ENCODE data around the gene GLDN.

The GLDN gene

DNA sequence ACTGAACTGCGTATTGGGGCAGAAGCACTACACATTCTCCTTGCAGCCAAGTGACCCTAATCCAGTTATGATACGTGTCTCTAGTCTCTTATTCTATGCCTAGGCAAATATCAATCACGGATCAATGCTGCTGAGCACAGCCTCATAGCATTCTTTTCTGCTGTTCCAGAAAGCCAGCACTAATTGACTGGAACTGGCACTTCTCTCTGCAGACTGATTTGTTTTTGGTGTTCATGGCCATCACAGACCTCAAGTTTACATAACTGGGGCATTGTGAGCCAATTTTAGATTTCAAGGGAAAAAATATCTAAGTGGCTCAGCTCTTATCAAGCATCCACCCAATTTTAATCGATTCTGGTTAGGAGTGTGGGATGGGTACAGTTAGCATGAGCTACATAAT is 37.9 kb downstream of the GLDN start:
- Histone ChIP-seq H3K36me3 (ENCODE audit: insufficient read depth, low read length) (no peaks in the 10 kb centered on the region), H3K9ac (ENCODE audit: low read depth, low read length) (no peak overlapping the region), H3K4me1 (ENCODE audit: insufficient read depth, low read length) (no peaks in the 10 kb centered on the region), H3K9me3 (ENCODE audit: control insufficient read depth, insufficient read depth, low read length) (no peaks in the 10 kb centered on the region)

DNA sequence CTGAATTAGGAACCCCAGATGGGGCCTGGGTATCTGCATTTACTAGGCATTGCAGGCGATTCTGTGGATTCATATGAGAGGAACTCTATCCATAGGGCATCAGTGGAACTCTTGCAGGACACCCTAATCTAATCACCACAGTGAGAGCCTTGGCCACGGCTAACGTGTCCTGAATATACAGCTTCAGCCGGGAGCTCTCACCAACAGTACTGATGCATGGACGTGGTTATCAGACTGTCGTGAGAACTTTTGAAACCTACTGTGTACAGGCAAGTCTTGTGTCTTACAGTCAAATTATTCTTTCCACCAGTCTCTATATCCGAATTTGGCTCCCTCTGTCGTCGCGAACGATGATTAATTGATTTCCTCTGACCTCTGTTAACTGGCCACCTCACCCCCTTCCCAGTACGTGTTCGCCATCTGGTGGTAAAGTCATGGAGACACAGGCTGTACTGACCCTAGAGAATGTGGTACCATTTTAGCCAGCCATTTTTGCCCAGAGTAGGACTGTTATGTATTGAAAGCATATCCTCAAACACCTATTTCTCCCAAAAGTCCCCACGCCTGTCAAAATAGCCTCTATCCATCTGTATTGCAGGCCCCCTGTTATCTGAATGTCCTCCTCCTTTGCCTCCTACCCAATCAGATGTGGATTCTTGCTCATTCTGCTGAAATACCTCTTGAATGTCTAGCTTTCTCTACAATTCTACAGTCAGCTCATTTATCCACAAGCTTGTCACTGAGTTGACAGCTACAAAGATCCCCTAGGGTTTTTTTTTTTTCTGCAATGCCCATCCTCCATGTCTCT is 39.7 kb downstream of the GLDN start:
- Histone ChIP-seq H3K9ac (ENCODE audit: low read depth, low read length) (no peak overlapping the region), H3K36me3 (ENCODE audit: insufficient read depth, low read length) (no peaks in the 10 kb centered on the region), H3K9me3 (ENCODE audit: control insufficient read depth, insufficient read depth, low read length) (no peaks in the 10 kb centered on the region), H3K4me1 (ENCODE audit: insufficient read depth, low read length) (no peaks in the 10 kb centered on the region)

DNA sequence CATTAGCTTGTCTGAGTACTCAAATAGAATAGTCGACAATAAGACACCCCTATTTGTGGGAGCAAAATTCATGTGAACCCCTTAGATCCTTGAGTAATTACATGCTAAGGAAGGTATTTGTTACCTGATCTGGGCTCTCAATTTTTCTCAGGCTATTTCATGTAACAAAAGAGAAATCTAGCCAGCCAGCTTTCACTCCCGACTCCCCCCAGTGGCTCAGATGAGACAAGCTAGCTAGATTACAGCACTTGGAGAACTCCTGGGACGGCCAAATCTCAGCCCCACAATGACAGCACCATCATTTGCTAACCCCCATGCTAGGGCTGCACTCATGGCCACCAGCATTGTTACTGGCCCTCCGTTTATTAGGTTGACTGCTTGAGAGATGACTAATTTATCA is 41.3 kb downstream of the GLDN start:
- Histone ChIP-seq H3K9me3 (ENCODE audit: control insufficient read depth, insufficient read depth, low read length) (no peaks in the 10 kb centered on the region), H3K36me3 (ENCODE audit: insufficient read depth, low read length) (no peaks in the 10 kb centered on the region), H3K4me1 (ENCODE audit: insufficient read depth, low read length) (no peaks in the 10 kb centered on the region), H3K9ac (ENCODE audit: low read depth, low read length) (no peak overlapping the region)

DNA sequence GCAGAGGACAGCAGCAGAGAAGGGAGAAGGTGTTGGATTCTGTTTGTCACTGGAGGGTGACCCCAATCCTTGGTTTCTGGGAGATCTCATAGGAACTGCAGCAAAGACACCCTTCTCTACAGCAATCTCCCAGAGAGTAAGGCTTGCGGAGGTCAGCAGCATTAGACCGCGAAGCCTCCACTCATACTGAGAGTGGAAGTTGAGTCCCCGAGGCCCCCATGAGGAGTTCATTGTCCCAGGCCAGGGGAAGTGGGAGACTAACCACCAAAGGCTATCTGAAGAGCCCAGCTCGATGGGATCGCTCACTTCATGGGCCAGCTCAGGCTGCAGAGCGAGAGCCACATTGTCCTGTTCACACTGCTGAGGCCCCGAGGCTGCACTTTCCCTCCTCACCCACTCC is 44.6 kb downstream of the GLDN start:
- H3K9me3 ChIP-seq (ENCODE audit: control insufficient read depth, insufficient read depth, low read length): no peaks in the 10 kb centered on the region
- H3K36me3 ChIP-seq (ENCODE audit: insufficient read depth, low read length): no peaks in the 10 kb centered on the region
- H3K4me1 ChIP-seq (ENCODE audit: insufficient read depth, low read length): peaks cover 13% of the 10 kb centered on the region
- H3K9ac ChIP-seq (ENCODE audit: low read depth, low read length): no peak overlapping the region

DNA sequence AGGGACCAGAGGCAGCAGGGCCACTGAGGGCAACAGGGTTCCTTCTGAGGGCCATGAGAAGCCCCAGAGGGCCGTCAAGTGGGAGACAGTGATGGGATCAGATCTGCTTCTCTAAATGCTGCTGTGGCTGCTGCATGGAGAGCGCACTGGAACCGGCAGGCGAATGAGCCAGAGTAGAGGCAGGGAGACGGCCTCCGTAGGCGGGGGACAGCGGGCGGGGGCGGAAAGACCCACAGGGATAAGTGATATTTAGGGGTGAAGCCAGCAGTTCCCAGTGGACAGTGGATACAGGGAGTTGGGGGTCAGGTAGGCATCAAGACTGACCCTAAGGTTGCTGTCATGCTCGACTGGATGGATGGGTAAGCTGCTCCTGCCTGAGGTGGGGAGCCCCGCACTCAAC is 45.0 kb downstream of the GLDN start:
- no peaks in the 10 kb centered on the region for H3K9me3 ChIP-seq (ENCODE audit: control insufficient read depth, insufficient read depth, low read length)
- peaks cover 17% of the 10 kb centered on the region for H3K4me1 ChIP-seq (ENCODE audit: insufficient read depth, low read length)
- H3K36me3 ChIP-seq (ENCODE audit: insufficient read depth, low read length): no peaks in the 10 kb centered on the region
- H3K9ac ChIP-seq (ENCODE audit: low read depth, low read length): no peak overlapping the region

DNA sequence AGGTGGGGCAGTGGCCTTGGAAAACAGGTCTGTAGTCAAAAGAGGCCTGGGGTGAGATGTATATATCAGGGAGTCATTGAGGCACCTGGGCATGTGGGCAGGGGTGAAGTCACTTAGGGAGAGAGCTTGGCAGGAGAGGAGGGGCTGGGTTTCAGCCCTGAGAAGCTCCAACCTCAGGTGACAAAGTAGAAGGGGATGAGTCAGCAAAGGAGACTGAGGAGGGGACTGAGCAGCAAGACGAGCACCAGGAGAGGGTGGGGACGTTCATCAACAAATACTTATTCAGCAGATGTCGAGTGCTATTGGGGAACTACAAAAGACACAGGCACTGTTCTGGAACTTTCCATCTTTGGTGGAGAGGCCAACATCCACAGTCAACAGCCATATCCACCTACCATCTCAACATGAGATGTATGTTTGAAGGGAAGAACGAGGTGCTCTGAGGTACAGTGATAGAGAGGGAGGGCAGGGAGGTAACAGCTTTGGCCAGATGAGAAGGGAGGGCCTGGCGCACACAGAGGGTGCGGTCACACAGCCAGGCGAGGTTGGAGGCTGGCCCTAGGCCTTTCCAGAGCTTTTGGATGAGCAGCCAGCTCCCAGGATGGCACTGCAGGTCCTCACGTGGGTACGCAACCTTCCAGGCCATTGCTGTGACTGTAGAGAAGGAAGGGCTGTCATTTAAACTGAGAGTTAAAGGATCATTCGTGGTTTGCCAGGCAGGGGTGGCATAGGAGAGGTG is 45.7 kb downstream of the GLDN start:
- Histone ChIP-seq H3K36me3 (ENCODE audit: insufficient read depth, low read length) (no peaks in the 10 kb centered on the region), H3K9ac (ENCODE audit: low read depth, low read length) (no peak overlapping the region), H3K4me1 (ENCODE audit: insufficient read depth, low read length) (peaks cover 20% of the 10 kb centered on the region), H3K9me3 (ENCODE audit: control insufficient read depth, insufficient read depth, low read length) (peaks cover 2% of the 10 kb centered on the region; the same call in 1 of the 2 replicates)

DNA sequence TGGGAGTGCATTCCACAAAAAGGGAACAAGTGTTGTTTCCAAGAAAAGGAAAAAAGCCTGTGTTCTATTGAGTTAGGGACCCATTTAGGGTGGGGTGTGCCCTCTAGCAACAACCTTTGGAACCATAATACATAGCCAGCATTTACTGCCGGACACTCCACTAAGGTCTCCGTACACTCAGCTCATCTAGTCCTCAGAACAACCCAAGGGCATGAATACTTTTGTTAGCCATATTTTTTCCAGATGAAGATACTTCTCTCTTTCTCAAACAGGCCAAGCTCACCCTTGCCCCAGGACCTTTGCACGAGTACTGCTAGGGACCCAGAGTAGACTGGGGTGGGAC is 46.2 kb downstream of the GLDN start:
- Histone ChIP-seq H3K4me1 (ENCODE audit: insufficient read depth, low read length) (peaks cover 20% of the 10 kb centered on the region), H3K36me3 (ENCODE audit: insufficient read depth, low read length) (no peaks in the 10 kb centered on the region), H3K9me3 (ENCODE audit: control insufficient read depth, insufficient read depth, low read length) (peaks cover 2% of the 10 kb centered on the region; the same call in 1 of the 2 replicates), H3K9ac (ENCODE audit: low read depth, low read length) (no peak overlapping the region)

DNA sequence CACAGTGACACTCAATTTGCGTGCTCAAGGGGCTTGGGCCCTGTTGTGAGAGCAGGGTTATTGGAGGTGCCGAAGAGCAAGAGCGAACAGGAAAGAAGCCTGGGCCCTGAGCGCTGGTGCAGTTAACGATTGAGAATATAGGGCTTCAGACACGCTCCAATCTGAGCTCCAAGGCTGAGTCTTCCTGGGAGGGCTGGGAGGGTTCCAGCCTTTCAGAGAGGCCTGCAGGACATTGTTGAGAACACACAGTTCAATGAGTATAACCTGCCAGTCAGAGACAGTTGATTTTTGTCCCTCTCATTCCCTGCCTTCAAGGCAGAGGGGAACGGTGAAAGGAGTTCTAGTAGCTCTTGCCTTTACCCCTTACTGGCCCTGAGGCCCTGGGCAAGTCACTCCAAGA is 47.3 kb downstream of the GLDN start:
- peaks cover 24% of the 10 kb centered on the region for H3K4me1 ChIP-seq (ENCODE audit: insufficient read depth, low read length)
- H3K9ac ChIP-seq (ENCODE audit: low read depth, low read length): no peak overlapping the region
- H3K36me3 ChIP-seq (ENCODE audit: insufficient read depth, low read length): no peaks in the 10 kb centered on the region
- H3K9me3 ChIP-seq (ENCODE audit: control insufficient read depth, insufficient read depth, low read length): peaks cover 2% of the 10 kb centered on the region; the same call in 1 of the 2 replicates

DNA sequence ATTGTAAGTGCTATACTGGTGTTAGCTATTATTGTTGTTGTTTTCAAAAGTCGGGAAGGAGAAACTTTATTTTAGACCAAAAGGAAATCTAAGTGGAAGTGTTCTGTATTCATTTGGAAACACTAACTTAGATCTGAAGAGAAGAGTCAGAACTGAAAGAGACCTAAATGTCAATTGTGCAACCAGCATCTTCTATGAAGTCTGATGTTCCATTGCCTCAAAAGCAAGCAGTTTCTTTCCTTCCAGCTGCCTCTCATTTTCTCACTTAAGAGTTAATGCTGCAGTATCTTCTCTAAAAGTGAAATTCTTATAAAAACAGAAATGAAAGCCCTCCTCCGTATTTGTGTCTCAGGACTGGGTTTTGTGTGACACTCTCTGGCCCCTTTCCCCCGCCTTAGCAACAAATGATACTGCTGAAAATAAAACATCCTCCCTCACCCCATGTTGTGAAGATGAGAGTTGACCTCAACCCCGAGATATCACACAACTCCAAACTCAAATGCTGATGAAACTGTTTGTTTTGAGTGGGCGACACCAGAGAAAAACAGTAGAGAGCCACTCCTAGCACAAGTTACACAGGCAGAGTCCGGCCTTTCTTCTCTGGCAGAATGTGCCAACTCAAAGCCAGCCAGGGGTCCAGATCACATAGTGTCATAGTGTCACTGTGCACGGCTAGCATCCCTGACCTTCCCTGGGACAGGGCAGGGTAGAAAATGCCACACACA is 48.9 kb downstream of the GLDN start:
- no peaks in the 10 kb centered on the region for H3K36me3 ChIP-seq (ENCODE audit: insufficient read depth, low read length)

DNA sequence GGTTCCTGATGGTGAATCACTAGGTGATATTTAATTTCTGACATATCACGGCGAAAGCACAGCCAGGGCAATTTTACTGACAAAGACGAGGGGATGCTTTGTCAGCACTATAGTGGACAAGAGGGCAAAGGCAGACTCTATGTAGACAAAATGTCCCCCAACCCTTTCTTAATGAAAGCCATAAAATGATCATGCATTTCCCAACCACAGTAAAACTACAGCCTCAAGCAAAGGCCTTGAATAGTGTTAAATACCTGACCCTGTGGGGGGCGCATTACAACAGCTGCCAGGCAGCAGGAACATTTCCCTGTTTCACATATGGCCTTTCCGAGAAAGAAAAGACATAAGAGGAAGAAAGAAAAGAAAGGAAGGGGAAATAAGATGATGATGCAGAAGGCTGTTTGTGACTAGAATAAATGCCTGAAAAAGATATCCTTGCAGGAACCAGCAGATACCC is 49.5 kb downstream of the GLDN start:
- Histone ChIP-seq H3K9me3 (ENCODE audit: control insufficient read depth, insufficient read depth, low read length) (peaks cover 2% of the 10 kb centered on the region; the same call in 1 of the 2 replicates), H3K36me3 (ENCODE audit: insufficient read depth, low read length) (no peaks in the 10 kb centered on the region), H3K9ac (ENCODE audit: low read depth, low read length) (no peak overlapping the region), H3K4me1 (ENCODE audit: insufficient read depth, low read length) (peaks cover 26% of the 10 kb centered on the region)

More for the DNA sequence above, 48.9 kb downstream of the GLDN start:
- H3K9ac ChIP-seq (ENCODE audit: low read depth, low read length): no peak overlapping the region
- peaks cover 26% of the 10 kb centered on the region for H3K4me1 ChIP-seq (ENCODE audit: insufficient read depth, low read length)
- H3K9me3 ChIP-seq (ENCODE audit: control insufficient read depth, insufficient read depth, low read length): peaks cover 2% of the 10 kb centered on the region; the same call in 1 of the 2 replicates

DNA sequence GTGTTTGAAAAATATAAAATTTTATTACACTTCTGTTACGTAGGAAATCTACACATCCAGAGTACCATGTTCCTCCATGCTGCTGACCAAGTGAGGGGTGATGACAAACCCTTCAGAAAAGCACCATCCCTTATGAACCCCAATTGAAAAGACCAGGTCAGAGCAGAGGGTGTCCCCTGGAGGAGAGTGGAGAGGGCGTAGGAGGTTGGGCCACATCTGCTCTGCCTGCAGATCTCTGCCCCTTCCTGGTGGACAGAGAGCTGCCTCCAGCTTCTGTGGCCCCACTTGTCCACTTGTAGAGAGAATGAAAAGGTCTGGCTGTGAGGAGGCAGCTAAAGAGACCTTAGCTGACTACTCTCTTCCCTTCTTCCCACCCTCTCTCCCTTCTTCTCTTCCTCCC is 55.5 kb downstream of the GLDN start:
- no peaks in the 10 kb centered on the region for H3K36me3 ChIP-seq (ENCODE audit: insufficient read depth, low read length)
- peaks cover 2% of the 10 kb centered on the region; the same call in 1 of the 2 replicates for H3K9me3 ChIP-seq (ENCODE audit: control insufficient read depth, insufficient read depth, low read length)
- no peak overlapping the region for H3K9ac ChIP-seq (ENCODE audit: low read depth, low read length)
- H3K4me1 ChIP-seq (ENCODE audit: insufficient read depth, low read length): peaks cover 6% of the 10 kb centered on the region

DNA sequence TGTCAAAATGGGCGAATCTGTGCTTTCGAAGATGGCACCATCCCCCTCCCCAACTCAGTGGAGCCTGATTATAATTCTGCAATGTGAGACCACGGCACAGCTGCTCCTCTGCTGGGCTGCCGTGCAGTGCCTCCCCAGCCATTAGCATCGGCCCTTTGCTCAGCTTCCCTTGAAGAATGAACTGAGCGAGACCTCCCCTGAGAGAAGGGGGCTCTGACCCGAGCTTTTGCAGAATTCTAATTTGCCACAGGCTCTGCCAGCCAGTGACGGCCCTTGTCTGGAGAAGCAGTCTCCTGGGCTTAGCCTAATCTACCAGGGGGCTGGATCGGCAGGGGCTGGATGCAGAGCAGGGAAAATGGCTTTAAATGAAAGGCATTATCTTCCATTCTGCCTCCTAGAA is 57.2 kb downstream of the GLDN start:
- H3K4me1 ChIP-seq (ENCODE audit: insufficient read depth, low read length): peaks cover 3% of the 10 kb centered on the region
- no peak overlapping the region for H3K9ac ChIP-seq (ENCODE audit: low read depth, low read length)
- H3K36me3 ChIP-seq (ENCODE audit: insufficient read depth, low read length): no peaks in the 10 kb centered on the region
- no peaks in the 10 kb centered on the region for H3K9me3 ChIP-seq (ENCODE audit: control insufficient read depth, insufficient read depth, low read length)

DNA sequence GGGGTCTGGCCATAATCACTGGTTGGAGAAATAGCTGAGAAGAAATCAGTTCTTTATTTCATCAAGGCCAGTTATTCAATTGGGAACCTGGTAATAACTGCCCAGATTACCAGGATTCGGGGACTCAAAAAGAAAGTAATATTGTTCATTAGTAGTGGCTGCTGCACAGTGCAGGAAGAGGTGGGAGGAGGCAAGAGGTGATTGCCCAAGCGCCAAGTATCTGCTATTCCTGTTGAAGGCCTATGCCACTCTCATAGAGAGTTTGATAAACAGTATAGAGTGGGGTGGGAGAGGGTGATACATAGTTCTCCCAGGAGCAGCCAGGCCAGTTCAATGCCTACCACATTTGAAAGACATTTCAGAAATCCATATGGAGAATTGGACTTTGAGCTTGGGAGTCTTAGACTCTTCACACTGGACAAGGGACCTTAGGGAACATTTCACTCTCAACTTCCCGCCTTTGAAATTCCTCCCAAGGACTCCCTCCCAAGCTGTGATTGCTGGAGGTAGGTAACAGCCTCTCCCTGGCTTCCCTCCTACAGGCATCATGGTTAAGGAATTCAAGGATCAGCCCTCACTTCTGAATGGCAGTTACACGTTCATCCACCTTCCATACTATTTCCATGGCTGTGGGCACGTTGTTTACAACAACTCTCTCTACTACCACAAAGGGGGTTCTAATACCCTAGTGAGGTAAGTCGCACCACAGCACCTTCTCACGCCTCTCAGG is 59.8 kb downstream of the GLDN start:
- Histone ChIP-seq H3K9ac (ENCODE audit: low read depth, low read length) (no peak overlapping the region), H3K9me3 (ENCODE audit: control insufficient read depth, insufficient read depth, low read length) (no peaks in the 10 kb centered on the region), H3K4me1 (ENCODE audit: insufficient read depth, low read length) (no peaks in the 10 kb centered on the region; the same call in 1 of the 2 replicates), H3K36me3 (ENCODE audit: insufficient read depth, low read length) (no peaks in the 10 kb centered on the region)
